ENCODE data around the gene ZNF74.
A peak's percentile ranks its signal among the peaks of the same experiment; 100 is the strongest.

The ZNF74 gene

DNA sequence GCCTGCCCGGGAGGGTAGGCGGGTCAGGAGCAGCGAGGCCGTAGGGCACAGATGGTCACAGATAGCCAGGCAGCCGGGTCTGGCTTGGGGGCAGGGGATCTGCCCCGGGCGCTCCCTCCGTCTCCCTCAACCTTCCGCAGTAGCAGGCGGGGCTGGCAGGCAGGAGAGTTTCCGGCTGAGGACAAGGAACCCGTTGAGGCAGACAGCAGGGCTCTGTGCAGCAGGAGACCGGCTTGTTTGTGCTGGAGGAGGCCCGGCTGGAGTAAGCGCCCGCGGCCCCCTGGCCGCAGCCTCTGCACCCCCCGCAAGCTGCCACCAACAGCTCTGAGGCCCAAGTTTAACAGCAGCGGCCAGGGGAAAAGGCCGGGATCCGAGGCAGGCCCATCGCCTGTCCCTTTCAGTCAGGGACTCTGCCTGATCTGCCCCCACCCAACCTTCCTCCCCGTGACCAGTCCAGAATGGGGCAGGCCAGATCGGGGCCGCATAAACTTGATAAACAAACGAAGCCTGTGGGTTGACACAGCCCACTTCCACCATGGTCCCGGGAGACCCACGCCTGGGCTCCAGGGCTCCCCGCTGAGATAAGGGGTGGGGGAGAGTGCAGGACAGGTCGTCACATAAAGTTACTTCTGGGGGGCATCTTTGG, 30.1 kb downstream of the ZNF74 start:
- Histone ChIP-seq H3K4me1 (ENCODE audit: control insufficient read depth in 1 of 2, insufficient read depth in 2 of 2, low read length in 2 of 2) (peaks cover 3 to 4% of the 10 kb centered on the region in 2 experiments), H3K9me3 (ENCODE audit: insufficient read depth, low read depth, low read length) (peaks cover 6% of the 10 kb centered on the region), H3K4me3 (ENCODE audit: low read depth, low read length) (no peak overlapping the region), H3K79me1 (ENCODE audit: low read length) (no peaks in the 10 kb centered on the region), H4K91ac (ENCODE audit: low read depth, low read length) (no peak overlapping the region), H2BK5ac (ENCODE audit: low read depth, low read length, poor library complexity) (no peak overlapping the region), H3K4ac (ENCODE audit: low read depth, low read length) (no peak overlapping the region), H2AFZ (ENCODE audit: insufficient read depth, low read length, poor library complexity) (no peak overlapping the region), H3K23ac (ENCODE audit: low read length) (no peak overlapping the region), H3K36me3 (ENCODE audit: control insufficient read depth in 1 of 2, insufficient read depth in 2 of 2, low read length in 2 of 2) (peaks cover 31 to 42% of the 10 kb centered on the region in 2 experiments), H3K9ac (ENCODE audit: low read length) (no peak overlapping the region), H3K14ac (ENCODE audit: low read length) (no peak overlapping the region), H3K27me3 (ENCODE audit: insufficient read depth, low read length) (no peaks in the 10 kb centered on the region), H3K27ac (ENCODE audit: low read depth, low read length) (no peak overlapping the region), H2AK5ac (ENCODE audit: low read length) (no peak overlapping the region), H3K79me2 (ENCODE audit: control insufficient read depth, insufficient read depth, low read length, poor library complexity) (no peaks in the 10 kb centered on the region), H4K8ac (ENCODE audit: low read depth, low read length) (no peak overlapping the region), H4K12ac (ENCODE audit: low read depth, low read length) (no peak overlapping the region), H2BK120ac (ENCODE audit: insufficient read depth, low read length, poor library complexity) (no peak overlapping the region), H3K4me2 (ENCODE audit: low read length) (no peak overlapping the region), H2BK12ac (ENCODE audit: low read length) (no peak overlapping the region), H3K18ac (ENCODE audit: low read length) (no peak overlapping the region)
- DNase-seq, result peak; percentile 17 to 41
- WGBS (ENCODE audit: extremely low coverage, insufficient coverage, insufficient read length), result no CpG with 5 or more reads among the region's 31 CpGs

DNA sequence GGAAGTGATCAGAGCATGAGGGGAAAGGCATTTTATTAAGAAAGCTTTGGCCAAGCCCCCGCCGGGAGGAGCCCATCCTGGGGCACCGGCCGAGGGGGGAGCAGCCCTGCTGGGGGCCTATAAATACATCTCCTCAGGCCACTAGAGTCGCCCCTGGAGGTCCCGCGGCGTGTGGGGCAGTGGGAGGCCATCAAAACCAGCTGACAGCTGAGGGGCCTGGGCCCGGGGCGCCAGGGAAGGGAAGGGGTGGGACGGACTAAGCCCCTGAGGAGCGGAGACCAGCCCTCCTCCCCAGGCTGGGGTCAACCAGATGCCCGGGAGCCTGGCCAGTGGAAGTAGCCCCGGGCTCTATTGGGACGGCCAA, 30.6 kb downstream of the ZNF74 start:
- WGBS (ENCODE audit: extremely low coverage, insufficient coverage, insufficient read length), result no CpG with 5 or more reads among the region's 15 CpGs

DNA sequence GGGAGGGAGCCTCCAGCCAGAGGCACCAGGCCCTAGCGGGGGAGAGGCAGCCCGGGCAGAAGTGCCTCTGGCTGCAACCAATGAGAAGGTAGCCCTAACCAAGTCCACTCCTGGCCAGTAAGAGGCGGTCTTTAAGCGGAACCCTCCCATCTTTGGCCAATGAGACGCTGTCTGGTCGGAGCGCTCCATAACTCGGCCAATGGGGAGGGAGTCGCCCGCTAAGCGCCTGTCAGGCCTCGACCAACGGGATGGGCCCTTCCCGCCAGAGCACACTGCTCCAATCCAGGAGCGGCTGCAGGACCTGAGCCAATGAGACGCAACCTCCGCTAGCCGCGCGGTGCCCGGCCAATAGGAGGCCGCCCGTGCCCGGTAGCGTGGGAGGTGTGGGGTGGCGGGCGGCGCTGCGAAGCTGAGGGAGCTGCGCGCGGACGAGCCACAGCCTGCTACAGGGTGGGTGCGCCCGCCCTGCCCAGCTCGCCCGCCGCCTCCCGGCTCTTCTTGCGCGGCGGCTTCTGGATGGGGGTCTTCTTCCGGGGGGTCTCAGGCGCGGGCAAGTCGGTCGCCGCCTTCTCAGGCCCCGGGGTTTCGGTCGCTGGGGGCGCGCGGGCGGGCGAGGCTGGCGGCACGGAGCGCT, 31.1 kb downstream of the ZNF74 start:
- Histone ChIP-seq H2BK12ac (ENCODE audit: low read length) (no peak overlapping the region), H3K18ac (ENCODE audit: low read length) (no peak overlapping the region), H3K79me2 (ENCODE audit: control insufficient read depth, insufficient read depth, low read length, poor library complexity) (no peaks in the 10 kb centered on the region), H3K4me3 (ENCODE audit: low read depth, low read length) (no peak overlapping the region), H3K36me3 (ENCODE audit: control insufficient read depth in 1 of 2, insufficient read depth in 2 of 2, low read length in 2 of 2) (peaks cover 37 to 49% of the 10 kb centered on the region in 2 experiments), H3K9me3 (ENCODE audit: insufficient read depth, low read depth, low read length) (peaks cover 8% of the 10 kb centered on the region), H3K4me2 (ENCODE audit: low read length) (no peak overlapping the region), H3K4me1 (ENCODE audit: control insufficient read depth in 1 of 2, insufficient read depth in 2 of 2, low read length in 2 of 2) (peaks cover 4 to 7% of the 10 kb centered on the region in 2 experiments), H3K79me1 (ENCODE audit: low read length) (no peaks in the 10 kb centered on the region), H3K27ac (ENCODE audit: low read depth, low read length) (no peak overlapping the region), H2AK5ac (ENCODE audit: low read length) (no peak overlapping the region), H2AFZ (ENCODE audit: insufficient read depth, low read length, poor library complexity) (no peak overlapping the region), H4K8ac (ENCODE audit: low read depth, low read length) (no peak overlapping the region), H4K91ac (ENCODE audit: low read depth, low read length) (no peak overlapping the region), H3K27me3 (ENCODE audit: insufficient read depth, low read length) (no peaks in the 10 kb centered on the region), H3K9ac (ENCODE audit: low read length) (no peak overlapping the region), H2BK5ac (ENCODE audit: low read depth, low read length, poor library complexity) (no peak overlapping the region), H4K12ac (ENCODE audit: low read depth, low read length) (no peak overlapping the region), H3K14ac (ENCODE audit: low read length) (no peak overlapping the region), H3K4ac (ENCODE audit: low read depth, low read length) (no peak overlapping the region), H3K23ac (ENCODE audit: low read length) (no peak overlapping the region), H2BK120ac (ENCODE audit: insufficient read depth, low read length, poor library complexity) (no peak overlapping the region)
- peak; percentile 79 to 86 for DNase-seq
- WGBS (ENCODE audit: extremely low coverage, insufficient coverage, insufficient read length), result no CpG with 5 or more reads among the region's 59 CpGs

More for the DNA sequence above, 30.6 kb downstream of the ZNF74 start:
- no peak overlapping the region for H3K23ac ChIP-seq (ENCODE audit: low read length)
- no peak overlapping the region for H2AK5ac ChIP-seq (ENCODE audit: low read length)
- no peak overlapping the region for H2AFZ ChIP-seq (ENCODE audit: insufficient read depth, low read length, poor library complexity)
- peaks cover 34 to 46% of the 10 kb centered on the region in 2 experiments for H3K36me3 ChIP-seq (ENCODE audit: control insufficient read depth in 1 of 2, insufficient read depth in 2 of 2, low read length in 2 of 2)
- H3K9ac ChIP-seq (ENCODE audit: low read length), result no peak overlapping the region
- H4K91ac ChIP-seq (ENCODE audit: low read depth, low read length), result no peak overlapping the region
- no peak overlapping the region for H3K4ac ChIP-seq (ENCODE audit: low read depth, low read length)
- no peak overlapping the region for H4K8ac ChIP-seq (ENCODE audit: low read depth, low read length)
- no peaks in the 10 kb centered on the region for H3K79me1 ChIP-seq (ENCODE audit: low read length)
- H3K9me3 ChIP-seq (ENCODE audit: insufficient read depth, low read depth, low read length), result peaks cover 8% of the 10 kb centered on the region
- no peak overlapping the region for H3K4me2 ChIP-seq (ENCODE audit: low read length)
- no peak overlapping the region for H3K14ac ChIP-seq (ENCODE audit: low read length)
- no peak overlapping the region for H3K27ac ChIP-seq (ENCODE audit: low read depth, low read length)
- no peak overlapping the region for H3K18ac ChIP-seq (ENCODE audit: low read length)
- H3K4me1 ChIP-seq (ENCODE audit: control insufficient read depth in 1 of 2, insufficient read depth in 2 of 2, low read length in 2 of 2), result peaks cover 4 to 6% of the 10 kb centered on the region in 2 experiments
- H2BK5ac ChIP-seq (ENCODE audit: low read depth, low read length, poor library complexity), result no peak overlapping the region
- no peak for DNase-seq
- H3K4me3 ChIP-seq (ENCODE audit: low read depth, low read length), result no peak overlapping the region
- H3K27me3 ChIP-seq (ENCODE audit: insufficient read depth, low read length), result no peaks in the 10 kb centered on the region
- no peak overlapping the region for H4K12ac ChIP-seq (ENCODE audit: low read depth, low read length)
- H2BK12ac ChIP-seq (ENCODE audit: low read length), result no peak overlapping the region
- H2BK120ac ChIP-seq (ENCODE audit: insufficient read depth, low read length, poor library complexity), result no peak overlapping the region
- H3K79me2 ChIP-seq (ENCODE audit: control insufficient read depth, insufficient read depth, low read length, poor library complexity), result no peaks in the 10 kb centered on the region

DNA sequence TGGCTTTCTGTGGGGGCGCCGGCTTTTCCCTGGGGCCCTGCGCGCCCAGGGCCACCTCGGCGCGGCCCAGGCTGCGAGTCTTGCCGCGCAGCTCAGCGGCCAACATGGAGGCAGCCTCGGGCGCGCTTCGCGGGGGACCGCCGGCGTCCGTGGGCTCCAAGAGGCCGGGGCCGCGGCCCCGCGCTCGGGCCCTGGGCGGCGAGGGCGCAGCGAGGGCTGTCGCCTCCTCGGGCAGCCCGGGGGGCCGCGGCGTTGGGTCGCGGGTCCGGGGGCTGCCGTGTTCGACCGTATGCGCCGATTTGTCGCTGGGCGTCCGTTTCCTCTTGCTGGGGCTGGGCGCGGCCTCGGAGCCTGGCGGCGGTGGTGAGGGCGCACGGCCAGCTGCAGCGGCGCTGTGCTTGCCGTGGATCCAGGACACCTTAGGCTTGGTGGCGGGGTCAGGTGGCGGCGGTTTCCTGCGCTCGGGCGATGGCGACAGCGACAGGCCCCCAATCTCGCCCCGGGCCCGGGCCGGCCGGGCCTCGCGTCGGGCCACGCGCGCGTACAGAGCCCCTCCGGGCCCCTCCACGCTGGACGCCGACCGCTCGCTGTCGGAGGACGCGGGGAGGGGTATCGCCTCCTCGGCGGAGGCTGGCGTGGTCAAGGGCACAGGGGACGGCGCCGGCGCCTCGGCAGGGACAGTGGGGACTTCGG, 31.8 kb downstream of the ZNF74 start:
- H4K91ac ChIP-seq (ENCODE audit: low read depth, low read length), result no peak overlapping the region
- H3K23ac ChIP-seq (ENCODE audit: low read length), result no peak overlapping the region
- DNase-seq, result no peak
- H4K8ac ChIP-seq (ENCODE audit: low read depth, low read length), result no peak overlapping the region
- H4K12ac ChIP-seq (ENCODE audit: low read depth, low read length), result no peak overlapping the region
- no peak overlapping the region for H2AFZ ChIP-seq (ENCODE audit: insufficient read depth, low read length, poor library complexity)
- no peak overlapping the region for H3K4ac ChIP-seq (ENCODE audit: low read depth, low read length)
- H3K4me2 ChIP-seq (ENCODE audit: low read length), result no peak overlapping the region
- no peak overlapping the region for H3K18ac ChIP-seq (ENCODE audit: low read length)
- no peak overlapping the region for H2BK120ac ChIP-seq (ENCODE audit: insufficient read depth, low read length, poor library complexity)
- WGBS (ENCODE audit: extremely low coverage, insufficient coverage, insufficient read length), result no CpG with 5 or more reads among the region's 96 CpGs
- H3K9me3 ChIP-seq (ENCODE audit: insufficient read depth, low read depth, low read length), result peaks cover 10% of the 10 kb centered on the region
- peaks cover 43 to 55% of the 10 kb centered on the region in 2 experiments for H3K36me3 ChIP-seq (ENCODE audit: control insufficient read depth in 1 of 2, insufficient read depth in 2 of 2, low read length in 2 of 2)
- no peak overlapping the region for H3K4me3 ChIP-seq (ENCODE audit: low read depth, low read length)
- no peak overlapping the region for H2BK5ac ChIP-seq (ENCODE audit: low read depth, low read length, poor library complexity)
- peaks cover 5% of the 10 kb centered on the region for H3K27me3 ChIP-seq (ENCODE audit: insufficient read depth, low read length)
- H3K79me2 ChIP-seq (ENCODE audit: control insufficient read depth, insufficient read depth, low read length, poor library complexity), result no peaks in the 10 kb centered on the region
- no peak overlapping the region for H3K9ac ChIP-seq (ENCODE audit: low read length)
- H3K79me1 ChIP-seq (ENCODE audit: low read length), result no peaks in the 10 kb centered on the region
- H2AK5ac ChIP-seq (ENCODE audit: low read length), result no peak overlapping the region
- H3K27ac ChIP-seq (ENCODE audit: low read depth, low read length), result no peak overlapping the region
- H3K4me1 ChIP-seq (ENCODE audit: control insufficient read depth in 1 of 2, insufficient read depth in 2 of 2, low read length in 2 of 2), result peaks cover 4 to 9% of the 10 kb centered on the region in 2 experiments
- no peak overlapping the region for H2BK12ac ChIP-seq (ENCODE audit: low read length)
- no peak overlapping the region for H3K14ac ChIP-seq (ENCODE audit: low read length)

Measured in trophoblast cell (in vitro differentiated cells and primary cell).